DMS153 (cell line): ENCODE data around the gene ADAM17.
"Not testable (repeated sequence)": the region's sequence is repeated elsewhere in the genome, so short reads cannot be mapped to it uniquely, and the experiment has no call there.

Experiments
- DNase-seq: peaks from one replicate; lab custom pipeline; 2025; lab: John Stamatoyannopoulos, UW

Gene ADAM17

DNA sequence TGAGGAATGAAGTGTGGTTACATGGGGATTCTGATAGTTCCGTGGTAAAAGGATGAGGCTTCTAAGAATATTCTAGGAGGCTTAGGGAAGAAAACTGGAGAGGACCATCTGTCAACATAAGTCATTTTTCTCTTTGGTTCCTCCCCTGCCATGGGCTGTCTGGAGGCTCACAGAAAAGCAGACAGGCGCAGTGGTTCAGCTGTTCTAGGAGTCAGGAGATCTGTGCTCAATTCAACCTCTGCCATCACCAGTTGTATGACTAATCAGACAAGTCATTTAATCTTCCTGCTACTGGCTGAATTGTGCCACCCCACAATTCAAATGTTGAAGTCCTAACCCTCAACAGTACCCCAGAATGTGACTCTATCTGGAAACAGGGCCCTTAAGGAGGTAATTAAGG, 36.4 kb downstream of the ADAM17 start:
- no peak for DNase-seq

DNA sequence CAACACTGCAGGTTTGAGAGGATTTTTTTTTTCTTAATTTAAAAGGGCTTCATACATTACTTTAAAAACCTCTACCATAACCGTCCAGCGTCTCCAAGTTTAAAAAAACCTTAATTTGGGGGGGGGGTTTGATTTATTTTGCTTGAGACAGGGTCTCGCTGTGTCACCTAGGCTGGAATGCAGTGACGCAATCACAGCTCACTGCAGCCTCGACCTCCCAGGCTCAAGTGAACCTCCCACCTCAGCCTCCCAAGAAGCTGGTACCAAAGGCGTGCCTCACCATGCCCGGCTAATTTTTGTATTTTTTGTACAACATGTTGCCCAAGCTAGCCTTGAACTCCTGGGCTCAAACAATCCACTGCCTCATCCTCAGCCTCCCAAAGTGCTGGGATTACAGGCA, 36.9 kb downstream of the ADAM17 start:
- DNase-seq = no peak

DNA sequence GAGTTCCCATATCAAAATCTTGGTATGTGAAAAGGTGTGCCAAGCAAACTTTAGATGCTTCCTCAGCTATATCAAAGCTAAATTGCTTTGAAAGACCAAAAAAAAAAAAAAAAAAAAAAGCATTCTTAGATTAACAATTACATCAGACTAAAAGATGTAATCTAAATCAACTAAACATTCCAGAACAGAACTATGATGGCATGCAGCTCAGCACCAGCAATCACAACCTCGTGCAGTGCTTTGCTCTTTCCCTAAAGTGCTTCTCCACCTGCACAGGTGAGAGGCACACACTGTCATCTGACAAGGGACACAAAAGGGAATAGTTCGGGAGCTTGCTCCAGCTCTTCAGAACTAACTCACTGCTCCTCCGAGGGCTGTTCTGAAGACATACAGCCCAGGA, 37.5 kb downstream of the ADAM17 start:
- no peak for DNase-seq

DNA sequence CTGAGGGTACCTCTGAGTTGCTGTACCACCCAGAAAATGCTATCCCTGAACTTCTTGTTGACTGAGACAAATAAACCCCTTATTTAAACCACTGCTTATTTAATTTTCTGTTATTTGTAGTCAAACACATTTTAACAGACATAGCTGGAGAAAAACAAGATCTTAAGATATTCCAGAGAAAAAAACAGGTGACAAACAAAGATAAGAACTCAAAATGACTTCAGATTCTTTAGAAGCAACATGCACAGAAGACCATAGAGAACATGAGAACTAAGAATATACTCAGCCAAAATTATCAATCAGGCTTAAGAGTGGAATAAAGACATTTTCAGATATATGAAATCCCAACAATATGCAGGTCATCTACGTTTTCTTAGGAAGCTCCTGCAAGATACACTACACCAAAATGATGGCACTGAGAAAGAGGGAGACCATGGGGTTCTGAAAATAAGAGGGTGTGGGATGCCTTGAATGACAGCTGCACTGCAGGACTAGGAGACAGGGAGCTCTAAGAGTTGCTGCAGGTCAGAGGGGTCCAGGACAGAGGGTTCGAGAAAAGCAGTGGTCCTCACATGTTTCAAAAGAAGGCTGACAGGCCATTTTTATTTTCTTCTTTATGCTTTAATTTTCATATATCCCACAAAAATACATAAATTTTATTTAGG, 38.4 kb downstream of the ADAM17 start:
- no peak for DNase-seq

DNA sequence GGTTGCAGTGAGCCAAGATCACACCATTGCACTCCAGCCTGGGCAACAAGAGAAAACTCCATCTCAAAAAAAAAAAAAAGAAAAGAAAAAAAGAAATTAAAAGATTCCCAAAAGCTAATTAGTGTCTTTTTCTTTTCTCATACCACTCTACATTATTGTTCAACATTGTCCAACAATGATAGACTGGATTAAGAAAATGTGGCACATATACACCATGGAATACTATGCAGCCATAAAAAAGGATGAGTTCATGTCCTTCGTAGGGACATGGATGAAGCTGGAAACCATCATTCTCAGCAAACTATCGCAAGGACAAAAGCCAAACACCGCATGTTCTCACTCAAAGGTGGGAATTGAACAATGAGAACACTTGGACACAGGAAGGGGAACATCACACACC, 41.7 kb downstream of the ADAM17 start:
- DNase-seq = not testable (repeated sequence)

DNA sequence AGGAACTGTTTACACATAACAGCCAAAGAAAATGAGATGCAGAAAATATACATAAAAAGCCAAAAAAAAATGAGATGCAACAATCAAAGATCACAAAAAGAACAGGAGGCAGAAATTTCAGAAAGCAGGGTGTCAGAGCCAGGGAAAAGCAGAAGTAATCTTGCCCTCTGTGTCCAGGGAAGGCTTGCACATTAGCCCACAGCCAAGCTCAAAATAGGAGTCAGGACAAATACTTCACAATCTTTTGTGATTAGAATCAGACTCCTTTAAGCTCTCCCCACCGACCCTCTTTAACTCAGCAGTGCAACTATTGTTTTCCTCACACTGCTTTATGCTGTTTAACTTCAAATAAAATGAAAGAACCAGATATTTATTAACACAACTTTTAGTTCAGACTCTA, 46.7 kb downstream of the ADAM17 start:
- no peak for DNase-seq

DNA sequence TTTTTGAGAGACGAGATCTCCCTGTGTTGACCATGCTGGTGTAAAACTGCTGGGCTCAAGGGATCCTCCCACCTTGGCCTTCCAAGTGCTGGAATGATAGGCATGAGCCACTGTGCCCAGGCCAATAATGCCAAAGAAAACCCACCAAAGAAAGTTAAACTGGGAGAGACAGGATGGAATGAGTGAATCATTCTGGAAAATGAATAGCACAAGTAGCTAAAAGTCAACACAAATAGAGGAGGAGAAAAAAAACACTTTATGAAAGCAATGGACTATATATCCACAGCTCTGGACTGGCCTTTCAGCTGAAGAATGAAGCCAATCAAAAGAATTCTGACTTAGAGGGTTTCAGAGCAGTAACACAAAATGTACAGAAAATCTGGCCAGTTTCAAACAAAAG, 57.4 kb downstream of the ADAM17 start:
- no peak for DNase-seq

DNA sequence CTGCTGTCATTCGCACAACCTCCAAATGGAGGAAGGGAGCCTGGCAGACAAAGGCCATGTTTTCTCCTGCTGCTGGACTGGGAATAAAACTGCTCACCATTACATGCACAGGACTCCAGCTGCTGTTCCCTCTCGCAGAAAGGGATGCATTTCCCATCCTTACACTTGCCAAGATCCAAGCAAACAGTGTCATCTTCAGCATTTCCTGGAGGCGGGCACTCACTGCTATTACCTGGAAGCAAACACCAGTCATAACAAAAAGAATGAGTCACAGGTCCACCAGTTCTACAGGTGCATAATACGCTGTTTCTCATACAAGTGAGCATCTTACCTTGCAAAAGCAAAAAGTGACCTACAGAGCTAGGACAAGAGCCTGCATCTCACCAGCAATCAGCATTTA, 58.6 kb downstream of the ADAM17 start:
- peak; percentile 67 for DNase-seq

DNA sequence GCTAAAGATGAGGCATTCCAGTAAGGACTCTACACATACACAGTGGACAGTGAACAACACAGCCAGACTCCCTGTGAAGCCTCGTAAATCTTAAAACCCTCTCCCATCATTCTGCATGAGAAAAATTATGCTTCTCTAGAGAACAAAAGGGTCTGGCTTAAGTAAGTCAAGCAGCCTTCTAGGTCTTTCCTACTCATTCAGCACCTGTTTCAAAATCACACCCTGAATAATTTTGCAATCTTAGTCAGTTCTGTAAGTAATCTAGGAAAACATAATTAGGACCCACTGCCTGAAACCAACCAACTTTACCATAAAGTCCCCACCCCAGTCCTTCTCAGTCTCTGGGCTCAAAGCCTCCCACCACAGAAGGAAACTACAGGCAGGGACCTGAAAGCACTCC, 61.5 kb downstream of the ADAM17 start:
- no peak for DNase-seq

DNA sequence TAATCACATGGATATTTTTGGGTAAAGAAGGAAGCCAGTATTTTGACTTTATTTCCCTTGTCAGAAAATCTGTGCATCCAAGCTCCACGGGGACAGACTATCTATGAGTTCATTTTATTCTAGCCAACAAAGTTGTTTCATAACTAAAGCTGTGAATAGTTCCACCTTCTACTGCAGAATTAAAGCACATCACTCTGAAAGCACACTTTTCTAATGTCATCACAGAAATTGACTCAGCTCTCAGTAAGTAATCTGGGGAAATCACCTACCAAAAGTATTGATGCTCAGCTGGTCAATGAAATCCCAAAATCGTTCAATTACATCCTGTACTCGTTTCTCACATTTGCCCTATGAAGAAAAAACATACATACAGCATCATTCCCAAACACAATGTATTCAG, 62.2 kb downstream of the ADAM17 start:
- no peak for DNase-seq

DNA sequence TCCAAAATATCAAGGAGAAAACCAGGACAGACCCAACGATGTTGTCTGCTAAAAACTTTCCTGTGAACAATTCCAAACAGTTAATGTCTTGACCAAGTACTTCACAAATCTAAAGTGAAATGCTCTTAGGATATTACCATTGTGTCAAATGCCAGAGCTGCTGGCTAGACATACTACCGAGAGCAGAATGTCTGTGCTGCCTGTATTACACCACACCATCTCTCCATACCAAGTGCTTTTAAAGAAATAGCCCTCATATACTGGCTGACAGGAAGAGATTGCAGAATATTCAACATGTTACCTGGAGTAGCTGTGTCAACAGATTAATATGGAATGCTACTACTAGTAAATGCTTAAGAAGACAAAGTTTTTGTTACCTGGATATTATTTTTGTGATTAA, 62.7 kb downstream of the ADAM17 start:
- no peak for DNase-seq

DNA sequence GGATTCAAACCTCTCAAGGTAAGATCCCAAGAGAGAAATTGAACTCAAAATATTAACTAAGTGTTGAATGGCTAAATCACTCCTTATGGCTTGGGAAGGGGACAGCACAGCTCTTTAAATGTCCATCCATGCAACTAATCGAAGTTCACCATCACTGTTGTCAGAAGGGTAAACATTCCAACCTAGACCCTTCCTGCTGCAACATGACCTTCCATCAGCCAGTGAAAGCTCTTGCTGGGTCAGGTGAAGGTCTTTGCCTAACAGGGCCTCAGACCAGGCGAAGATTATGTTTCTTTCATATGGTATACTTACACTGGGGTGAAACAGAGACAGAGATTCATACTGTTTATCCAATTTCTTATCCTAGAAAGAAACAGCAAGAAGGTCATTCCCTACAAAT, 64.8 kb downstream of the ADAM17 start:
- DNase-seq = no peak

DNA sequence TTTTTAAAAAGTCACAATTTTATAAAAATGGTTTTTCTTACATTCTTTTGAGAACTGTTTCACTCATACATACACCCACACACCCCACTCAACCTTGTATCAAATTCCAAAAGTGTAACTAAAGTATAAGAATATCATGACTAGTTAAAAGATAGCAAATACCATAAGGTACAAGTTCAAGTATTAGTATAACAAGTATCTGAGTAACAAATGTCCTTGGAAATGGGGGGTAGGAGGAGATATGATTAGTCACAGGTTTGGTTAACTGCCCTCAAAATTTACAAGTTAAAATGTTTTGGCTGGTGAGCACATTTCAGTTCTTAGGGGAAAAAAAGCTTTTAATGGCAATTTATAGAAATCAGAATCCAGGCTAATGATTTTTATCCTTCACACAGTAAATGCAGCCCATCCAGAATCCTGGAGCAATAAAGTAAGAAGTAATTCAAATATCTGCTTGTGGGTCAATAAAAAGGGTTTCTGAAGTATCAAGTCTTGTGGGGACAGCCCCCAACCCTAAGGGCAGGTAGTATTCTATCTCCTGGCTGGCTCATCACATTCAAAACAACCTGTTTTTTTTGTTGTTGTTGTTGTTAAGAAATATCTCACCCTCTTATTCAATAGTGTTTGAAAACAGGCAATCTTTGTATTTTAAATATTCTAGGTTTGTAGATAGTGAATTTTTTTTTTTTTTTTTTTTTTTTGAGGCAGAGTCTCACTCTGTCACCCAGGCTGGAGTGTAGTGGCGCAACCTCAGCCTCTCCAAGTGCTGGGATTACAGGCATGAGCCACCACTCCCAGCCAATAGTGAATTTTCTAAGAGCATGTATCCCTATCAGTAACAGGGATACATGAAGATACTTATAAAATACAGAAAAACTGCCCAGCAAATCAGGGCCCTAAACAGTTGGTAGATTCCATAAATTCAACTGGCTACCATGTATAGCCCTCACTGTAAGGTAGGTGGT, 66.8 kb downstream of the ADAM17 start:
- DNase-seq = no peak

DNA sequence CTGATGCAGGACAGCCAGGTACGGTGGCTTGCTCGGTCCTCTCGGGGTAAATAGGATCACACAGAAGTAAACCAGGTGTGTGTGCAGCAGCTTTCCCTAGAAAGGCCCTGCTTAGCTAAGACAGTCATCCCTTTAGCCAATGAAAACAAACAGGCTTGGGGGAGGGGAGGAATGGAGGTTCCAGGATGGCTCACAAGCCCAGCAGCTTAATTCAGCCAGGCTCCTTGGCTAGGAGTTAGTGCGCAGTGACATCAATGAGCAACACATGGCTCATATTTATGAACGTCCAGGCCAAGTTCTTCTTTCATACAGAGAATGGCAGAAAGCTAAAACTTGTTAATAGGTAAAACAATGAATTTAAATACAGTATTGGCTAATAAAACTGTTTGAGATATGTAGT, 71.1 kb downstream of the ADAM17 start:
- DNase-seq = no peak

DNA sequence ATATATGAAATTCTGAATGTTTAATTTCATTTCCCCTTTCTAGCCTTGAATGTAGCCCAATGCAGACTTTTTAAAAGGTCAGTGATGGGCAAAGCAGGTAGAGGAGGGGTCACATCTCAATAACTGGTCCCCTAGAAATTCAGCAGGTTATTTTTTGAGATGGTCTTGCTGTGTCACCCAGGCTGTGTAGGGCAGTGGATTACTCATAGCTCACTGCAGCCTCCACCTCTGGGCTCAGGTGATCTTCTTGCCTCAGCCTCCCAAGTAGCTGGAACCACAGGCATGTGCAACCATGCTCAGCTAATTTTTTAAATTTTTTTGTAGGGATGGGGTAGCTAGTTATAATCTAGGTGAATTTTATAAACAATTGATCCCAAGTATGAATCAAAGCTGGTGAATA, 72.5 kb downstream of the ADAM17 start:
- DNase-seq = no peak

DNA sequence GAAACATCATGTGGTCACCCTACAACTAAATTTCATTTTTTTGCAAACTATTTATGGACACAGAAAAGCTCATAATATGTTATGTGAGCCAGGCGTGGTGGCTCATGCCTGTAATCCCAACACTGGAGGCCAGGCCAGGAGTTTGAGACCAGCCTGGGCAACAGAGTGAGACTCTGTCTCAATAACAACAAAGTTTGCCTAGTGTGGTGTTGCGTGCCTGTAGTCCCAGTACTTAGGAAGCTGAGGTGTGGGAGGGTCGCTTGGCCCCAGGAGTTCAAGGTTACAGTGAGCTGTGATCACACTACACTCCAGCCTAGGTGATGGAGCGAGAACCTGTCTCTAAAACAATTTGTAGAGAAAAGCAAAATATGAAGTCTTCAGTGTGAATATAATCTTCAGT, 75.5 kb downstream of the ADAM17 start:
- no peak for DNase-seq

DNA sequence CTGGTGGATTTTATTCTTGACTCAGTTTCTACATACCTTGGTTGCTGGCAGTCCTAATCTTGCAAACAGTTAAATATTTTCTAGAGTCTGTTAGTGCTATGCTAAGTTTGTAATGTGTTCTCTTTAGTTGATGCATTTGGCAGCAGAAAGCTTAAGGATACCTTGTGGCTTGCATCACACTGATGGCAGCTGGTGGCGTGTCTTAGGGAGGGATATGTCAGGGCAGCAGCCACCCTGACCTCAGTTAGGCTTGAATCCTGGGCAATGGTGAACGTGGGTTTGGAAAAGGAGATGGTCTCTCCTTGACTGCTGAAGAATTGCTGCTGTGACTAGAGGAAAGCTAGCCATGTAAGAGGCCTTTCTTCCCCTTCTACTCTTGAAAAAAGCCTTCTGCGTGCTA, 77.1 kb downstream of the ADAM17 start:
- DNase-seq = no peak

DNA sequence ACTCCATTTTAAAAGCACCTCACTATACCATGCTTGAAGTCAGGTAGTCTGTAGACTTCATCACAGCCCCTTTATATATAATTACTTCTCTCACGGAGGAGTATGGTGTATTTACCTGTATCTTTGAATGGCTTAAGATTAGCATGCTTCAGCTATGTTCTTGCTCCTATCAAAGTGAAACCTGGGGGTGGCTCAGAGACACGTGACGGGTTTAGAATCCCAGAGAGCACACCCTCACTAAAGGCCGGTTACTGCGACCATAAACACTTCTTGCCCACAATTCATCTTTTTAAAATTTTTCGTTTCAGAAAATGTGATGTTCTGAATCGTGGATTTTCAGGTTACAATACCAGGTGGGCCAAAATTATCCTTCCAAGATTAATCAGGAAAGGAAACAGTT, 77.7 kb downstream of the ADAM17 start:
- DNase-seq = no peak

DNA sequence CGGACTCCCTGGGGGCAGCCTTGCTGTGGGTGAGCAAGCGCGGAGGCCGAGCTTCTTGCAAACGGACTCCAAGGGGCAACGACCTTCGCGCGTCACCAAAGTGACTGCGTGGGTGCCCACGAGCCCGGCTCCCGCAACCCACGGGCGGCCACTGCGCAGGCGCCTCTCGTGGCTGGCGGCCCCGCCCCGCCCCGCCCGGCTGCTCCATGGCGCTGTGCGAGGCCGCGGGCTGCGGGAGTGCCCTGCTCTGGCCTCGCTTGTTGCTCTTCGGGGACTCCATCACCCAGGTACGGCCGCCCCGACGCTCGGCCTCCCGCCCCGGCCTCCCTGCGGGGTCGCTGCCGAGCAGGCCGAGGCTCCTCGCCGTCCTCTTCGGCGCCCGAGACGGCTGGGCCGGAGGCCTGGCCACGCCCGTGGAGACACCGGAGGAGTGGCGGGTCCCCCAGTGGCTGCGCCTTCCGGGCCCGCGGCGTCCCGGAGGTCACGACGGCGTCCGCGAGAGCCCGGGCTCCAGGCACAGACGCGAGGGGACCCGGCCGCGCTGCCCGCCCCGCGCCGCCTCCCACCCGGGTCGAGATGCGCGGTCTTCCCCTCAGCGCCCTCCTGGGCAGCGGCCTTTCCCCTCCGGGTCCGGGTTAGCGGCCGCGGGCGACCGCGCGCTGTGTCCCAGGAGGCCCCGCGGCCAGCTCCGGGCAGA, 81.1 kb downstream of the ADAM17 start, which contains the start of gene IAH1:
Gene IAH1 (plus strand): TSS at position 191 of the 697 bp plus-strand sequence. CDS start 16 bp downstream, at position 207.
- DNase-seq = peak; percentile 17

DNA sequence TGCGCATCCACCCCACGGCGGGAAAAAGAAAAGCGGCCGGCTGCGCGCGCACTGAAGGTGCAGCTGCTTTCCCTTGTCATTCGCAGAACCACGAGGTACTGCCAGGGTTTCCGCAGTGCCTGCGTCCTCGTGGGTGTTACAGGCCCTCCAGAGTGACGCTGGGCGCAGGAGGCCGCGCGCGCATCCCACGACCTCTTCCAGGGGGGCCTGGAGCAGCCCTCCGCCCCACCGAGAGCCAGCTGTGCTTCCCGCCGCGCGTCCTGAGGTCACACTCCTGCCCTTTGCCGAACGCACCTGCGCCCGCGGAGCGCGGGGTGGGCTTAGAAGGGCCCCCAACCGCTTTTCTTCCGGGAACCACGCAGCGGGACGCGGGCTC, 81.7 kb downstream of the ADAM17 start:
- DNase-seq = peak; percentile 43

DNA sequence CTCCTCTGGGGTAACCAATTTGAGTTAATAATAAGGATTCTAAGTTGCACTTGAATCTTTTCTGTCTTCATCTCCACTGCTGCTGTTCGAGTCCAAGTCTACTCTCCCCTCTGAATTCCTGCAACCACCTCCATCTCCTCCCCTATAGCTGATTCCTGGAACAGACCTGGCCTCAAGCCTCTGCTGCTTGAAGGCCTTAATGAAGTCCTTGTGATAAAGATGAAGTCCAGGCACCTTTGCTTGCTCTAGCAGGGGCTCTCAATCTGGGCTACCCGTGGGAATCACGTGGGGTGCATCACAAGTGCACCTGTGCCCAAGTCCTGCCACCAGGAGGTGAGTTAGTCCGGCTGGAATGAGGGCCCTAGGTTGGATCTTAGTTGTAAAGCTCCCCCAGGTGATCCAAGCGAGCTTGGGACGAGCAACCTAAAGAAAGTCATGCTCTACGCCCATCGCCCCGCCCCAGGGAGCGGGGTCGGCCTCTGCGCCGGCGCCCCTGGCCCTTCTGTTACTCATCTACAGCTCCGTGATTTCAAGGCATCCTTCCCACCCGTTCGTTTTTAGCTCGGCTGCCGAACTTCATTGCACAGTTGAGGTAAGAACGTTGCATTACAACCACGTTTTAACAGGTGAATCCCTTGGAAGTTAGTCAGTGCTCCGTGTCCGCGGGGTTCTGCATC, 82.2 kb downstream of the ADAM17 start:
- peak; percentile 43 for DNase-seq

DNA sequence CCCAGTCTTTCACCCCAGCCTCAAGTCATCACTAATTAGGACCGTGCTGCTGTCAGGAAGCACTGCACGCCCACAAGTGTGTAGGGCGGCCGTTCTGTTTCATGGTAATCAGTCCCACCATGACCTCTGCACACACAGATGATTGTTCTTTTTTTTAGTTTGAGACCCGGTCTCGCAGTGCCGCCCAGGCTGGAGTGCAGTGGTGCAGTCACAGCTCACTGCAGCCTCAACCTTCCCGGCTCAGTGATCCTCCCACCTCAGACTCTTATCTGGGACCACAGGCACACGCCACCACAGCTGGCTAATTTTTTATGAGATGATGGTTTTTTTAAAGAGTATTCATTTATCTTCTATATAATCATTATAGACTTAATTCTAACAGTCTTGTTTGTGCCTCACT, 83.1 kb downstream of the ADAM17 start:
- DNase-seq = no peak
